Epithelial cell of prostate (primary cell): ENCODE results near the gene SLC7A8.

Experiments
- DNase-seq: peaks from one replicate; pipeline ENCODE4 v3.0.0-alpha.2; 2011; ENCODE audit warnings: low read depth, low spot score
- H3K27ac ChIP-seq: fragments of 450-650 bp; 2 replicates; pipeline ENCODE4 v1.5.1; 2017; ENCODE audit warnings: mild to moderate bottlenecking

The SLC7A8 gene

GRCh38 chr14:23137192-23137812 is 46.2 kb downstream of the SLC7A8 start:
- H3K27ac ChIP-seq, result peak overlapping the region; percentile 75
- DNase-seq, result peak; percentile 43

DNA sequence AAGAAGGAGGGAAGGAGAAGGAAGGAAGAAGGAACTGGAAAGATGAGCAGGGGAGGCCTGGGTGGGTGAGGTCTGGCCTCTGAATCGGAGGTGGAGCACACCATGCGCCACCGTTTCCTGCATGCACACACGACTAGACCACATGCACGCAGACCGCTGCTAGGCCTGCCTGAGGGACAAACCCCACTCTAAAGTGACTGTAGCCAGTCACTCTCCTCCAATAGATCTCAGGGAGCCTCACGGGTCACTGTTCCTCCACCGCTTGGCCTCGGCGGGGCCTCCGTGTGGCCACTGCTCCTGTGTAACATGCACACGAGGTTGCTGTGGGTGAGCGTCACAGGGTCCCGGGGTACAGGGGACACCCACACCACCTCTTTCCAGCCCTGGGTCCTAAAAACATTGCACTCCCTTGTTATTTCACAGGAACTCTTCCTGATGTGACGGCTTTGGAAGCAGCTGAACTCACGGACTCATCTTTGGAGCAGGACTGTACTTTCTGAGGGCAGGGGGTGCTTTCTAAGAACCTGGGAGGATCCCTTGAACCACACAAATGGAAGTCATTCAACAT is 46.8 kb downstream of the SLC7A8 start:
- no peak for DNase-seq
- peak overlapping the region; percentile 75 for H3K27ac ChIP-seq

- DNase-seq, result no peak
- H3K27ac ChIP-seq, result no peak overlapping the region
Observed at GRCh38 chr14:23132970-23133369, 50.5 kb downstream of the SLC7A8 start.

GRCh38 chr14:23131482-23131881 is 52.0 kb downstream of the SLC7A8 start:
- no peak overlapping the region for H3K27ac ChIP-seq
- DNase-seq, result no peak

DNA sequence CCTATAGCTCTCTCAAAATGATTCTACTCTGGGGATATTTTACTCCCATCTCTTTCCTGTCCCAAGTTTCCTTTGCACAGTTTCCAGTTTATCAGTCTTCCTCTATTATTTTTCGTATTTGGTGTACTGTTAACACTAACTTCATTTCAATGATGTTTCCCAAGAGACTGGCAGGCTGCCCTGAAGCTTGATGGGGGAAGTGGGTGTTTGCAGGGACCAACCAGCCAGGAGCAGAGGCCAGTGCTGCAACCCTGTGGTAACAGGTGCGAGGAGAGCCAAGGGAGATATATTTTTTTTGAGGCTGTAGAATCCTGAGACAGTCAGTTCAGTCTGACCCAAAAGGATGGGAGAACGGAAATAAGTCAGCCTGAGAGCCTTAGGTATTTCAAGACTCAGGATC is 52.6 kb downstream of the SLC7A8 start:
- H3K27ac ChIP-seq, result no peak overlapping the region
- DNase-seq, result no peak

DNA sequence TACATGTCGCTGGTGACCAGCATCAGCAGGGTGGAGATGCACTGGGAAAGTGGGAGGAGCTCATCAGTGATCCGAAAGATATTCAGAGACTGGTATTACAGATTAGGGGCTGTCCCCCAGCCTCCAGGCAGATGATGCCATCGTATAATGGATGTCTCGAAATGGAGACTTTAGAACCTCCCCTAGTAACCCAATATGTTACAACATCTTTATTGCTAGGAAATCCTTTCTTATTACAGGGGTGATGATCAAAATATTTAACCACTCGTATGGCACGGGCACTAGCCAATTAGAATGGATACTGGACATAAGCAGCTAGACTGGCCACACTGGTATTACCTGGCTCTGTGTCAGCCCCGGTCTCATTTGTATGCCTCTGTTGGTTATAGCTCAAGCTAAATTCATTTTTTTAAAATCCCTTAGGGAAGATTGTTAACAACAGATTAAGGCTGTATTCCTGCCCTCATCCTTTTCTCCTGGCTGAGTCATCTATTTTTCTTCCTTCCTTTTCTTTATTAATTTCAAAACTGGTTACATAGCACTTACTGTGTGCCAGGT is 53.6 kb downstream of the SLC7A8 start:
- peak; percentile 31 for DNase-seq
- H3K27ac ChIP-seq, result peak overlapping the region; percentile 37

DNA sequence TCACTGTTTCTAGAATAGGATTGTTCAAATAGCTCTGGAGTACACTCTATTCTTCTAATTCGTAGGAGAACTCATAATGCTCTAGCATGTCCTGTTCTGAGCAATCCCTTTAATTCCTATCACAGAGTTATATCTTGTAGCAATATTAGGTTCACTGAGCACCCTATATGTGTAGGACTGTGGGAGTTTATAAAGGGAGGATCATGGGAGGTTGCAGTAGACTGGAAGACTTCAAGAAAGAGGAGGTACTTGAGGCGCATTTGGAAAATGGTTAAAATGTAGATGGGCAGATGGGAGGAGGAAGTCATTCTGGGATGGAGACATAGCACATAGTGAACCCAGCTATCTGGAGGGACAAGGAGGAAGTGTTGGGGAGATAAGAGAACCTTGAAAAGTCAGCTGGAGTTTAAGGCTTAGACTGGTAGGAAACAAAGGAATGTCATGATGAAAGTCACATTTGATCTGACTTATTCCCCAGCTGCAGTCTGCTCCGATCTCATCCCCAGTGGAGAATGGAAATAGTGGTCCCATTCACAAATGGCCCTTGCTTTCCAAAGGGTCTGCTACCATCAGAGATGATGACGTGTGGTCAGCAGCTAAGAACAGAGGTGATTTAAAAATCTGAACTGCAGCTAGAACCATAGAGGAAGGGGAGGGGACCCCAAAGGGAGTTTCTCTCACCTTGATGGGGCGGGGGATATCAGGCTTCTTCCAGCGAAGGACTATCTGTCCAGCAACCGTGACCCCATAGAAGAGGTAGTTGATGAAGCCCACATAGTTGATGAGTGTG is 54.3 kb downstream of the SLC7A8 start:
- H3K27ac ChIP-seq, result peak overlapping the region; percentile 37
- DNase-seq, result no peak

GRCh38 chr14:23127861-23128260 is 55.6 kb downstream of the SLC7A8 start:
- no peak for DNase-seq
- H3K27ac ChIP-seq, result no peak overlapping the region

DNA sequence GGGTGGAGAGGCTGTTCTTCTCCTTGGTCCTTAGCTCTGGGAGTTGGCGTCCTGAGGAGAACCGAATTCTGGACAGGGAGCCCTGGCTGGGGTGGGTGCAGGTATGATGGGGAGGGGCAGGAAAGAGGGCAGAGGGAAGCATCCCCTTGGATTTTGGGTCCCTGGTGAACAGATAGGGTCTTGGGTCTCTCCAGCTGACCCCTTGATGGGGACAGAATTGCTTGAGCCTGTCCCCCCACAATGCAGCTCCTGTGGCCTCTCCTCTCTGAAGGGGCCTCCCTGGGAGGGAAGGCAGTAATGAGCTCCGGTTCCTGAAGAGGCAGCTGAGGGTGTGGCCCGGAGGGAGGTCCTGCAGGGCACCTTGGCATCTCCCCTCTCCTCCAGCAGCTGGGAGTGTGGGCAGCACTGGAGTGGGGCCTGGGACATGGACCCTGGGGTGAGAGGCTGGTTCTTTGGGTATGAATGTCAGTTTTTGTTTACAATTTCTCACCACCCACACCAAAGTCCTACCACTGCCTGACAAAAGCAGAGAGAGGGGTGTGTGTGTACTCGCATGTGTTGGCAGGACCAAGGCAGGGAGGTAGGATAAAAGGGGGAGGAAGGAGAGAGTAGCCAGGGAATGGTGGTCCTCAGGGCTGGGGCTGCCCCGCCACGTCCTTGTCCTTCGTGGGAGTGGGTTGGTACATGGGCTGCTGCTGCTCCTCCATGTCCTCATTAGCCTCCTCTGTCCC is 56.7 kb downstream of the SLC7A8 start:
- DNase-seq, result no peak
- H3K27ac ChIP-seq, result no peak overlapping the region

DNA sequence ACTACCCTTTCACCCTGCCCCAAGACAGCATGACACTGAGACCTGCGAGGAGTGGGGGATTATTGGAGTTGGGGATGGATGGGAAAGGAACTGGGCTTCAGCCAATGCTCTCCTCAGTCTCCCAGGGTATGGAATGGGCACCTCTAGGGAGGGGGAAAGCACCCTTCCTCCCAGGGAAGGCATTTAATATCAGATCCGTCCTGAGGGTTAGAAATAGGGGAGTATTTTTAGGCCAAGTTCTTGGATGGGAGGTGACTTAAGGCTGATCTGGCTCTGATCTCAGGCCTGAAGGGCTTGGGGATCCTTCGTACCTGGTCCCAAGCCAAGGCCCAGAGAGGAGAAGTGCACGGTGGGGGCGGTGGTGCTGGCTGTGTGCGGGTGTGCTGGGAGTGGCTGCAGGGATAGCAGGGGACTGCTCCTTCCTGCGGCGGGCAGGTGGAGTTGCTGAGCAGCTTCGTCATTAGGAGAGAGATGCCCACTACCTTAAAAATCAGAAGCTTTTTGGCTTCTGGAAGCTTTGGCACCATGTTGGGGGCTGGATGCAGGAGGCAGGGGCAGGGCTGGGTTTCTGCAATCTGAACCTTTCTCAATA is 57.4 kb downstream of the SLC7A8 start:
- DNase-seq, result no peak
- H3K27ac ChIP-seq, result no peak overlapping the region

DNA sequence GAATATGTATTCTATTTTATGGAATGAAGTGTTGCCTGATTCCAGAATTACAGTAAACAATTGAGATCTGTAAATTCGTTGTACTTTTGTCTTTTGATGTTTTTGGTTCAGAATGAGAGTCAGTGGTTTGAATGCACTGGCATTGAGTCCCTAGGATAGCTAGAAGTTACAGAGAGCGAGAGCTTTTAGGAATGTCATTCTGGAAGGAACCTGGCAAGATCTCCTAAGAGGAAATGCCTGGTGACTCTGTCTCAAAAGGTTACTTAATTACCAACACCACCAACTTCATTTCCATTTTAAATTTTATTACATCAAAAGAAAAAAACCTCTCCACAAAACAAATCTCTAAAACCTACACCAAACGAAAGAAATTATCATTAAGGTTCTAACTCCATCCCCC is 58.4 kb downstream of the SLC7A8 start:
- DNase-seq, result no peak
- no peak overlapping the region for H3K27ac ChIP-seq

DNA sequence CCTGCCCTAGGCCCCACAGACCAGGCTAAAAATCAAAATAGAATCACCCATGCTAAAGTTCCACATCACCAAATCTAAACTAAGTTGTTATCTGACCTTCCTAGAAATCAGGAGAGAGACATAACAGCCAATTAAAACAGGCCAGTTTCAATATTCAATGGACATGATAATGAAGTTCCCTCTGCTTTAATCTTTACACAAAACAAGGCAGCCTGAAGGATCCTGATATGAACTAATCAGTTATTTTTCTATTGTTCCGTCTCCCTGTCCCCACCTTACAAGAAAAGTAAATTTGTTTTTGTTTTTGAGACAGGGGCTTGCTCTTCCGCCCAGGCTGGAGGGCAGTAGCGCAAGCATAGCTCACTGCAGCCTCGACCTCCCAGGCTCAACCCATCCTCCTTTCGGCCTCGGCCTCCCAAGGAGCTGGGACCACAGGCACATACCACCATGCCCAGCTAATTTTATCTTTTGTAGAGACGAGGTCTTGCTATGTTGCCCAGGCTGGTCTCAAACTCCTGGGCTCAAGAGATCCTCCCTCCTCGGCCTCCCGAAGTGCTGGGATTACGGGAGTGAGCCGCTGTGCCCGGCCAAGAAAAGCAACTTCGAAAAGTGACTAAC is 59.0 kb downstream of the SLC7A8 start:
- no peak overlapping the region for H3K27ac ChIP-seq
- DNase-seq, result no peak

DNA sequence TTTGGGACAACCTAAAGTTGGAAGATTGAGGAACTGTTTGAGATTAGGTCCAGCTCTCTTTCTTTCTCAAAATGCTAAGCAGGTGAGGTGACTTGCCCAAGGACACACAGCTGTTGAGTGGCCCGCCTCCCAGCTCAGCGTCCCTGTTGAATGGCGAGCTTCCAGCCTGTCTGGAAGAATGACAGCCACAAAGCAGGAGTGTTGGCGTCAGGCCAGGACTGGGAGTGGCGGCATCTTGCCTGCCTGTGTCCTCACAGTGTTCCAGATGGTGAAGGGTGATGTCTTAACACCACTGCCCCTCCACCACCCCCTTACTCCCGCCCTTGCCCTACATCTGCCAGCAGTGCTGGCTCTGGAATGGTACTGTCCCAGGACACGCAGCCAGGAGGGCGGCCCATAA is 60.0 kb downstream of the SLC7A8 start:
- no peak overlapping the region for H3K27ac ChIP-seq
- DNase-seq, result no peak

DNA sequence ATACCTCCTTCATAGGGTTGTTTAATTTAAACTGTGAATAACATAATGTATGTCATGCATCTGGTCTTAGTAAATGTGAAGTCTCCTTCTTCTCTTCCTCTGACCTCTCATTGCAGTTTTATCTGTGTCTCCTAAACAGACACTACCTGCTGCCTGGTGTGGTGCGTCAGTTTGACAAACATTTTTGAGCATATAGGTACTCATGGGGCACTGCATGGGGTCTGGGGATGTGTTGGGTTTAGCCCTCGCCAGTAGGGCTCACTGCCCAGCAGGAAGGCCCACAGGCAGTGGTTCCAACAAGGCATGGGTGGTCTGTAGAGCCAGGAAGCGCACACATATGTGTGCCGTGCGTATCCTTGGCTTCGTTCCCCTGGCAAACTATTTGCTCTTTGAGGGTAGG is 61.4 kb downstream of the SLC7A8 start:
- DNase-seq, result no peak
- H3K27ac ChIP-seq, result no peak overlapping the region

GRCh38 chr14:23121361-23121771 is 62.1 kb downstream of the SLC7A8 start:
- H3K27ac ChIP-seq, result no peak overlapping the region

DNA sequence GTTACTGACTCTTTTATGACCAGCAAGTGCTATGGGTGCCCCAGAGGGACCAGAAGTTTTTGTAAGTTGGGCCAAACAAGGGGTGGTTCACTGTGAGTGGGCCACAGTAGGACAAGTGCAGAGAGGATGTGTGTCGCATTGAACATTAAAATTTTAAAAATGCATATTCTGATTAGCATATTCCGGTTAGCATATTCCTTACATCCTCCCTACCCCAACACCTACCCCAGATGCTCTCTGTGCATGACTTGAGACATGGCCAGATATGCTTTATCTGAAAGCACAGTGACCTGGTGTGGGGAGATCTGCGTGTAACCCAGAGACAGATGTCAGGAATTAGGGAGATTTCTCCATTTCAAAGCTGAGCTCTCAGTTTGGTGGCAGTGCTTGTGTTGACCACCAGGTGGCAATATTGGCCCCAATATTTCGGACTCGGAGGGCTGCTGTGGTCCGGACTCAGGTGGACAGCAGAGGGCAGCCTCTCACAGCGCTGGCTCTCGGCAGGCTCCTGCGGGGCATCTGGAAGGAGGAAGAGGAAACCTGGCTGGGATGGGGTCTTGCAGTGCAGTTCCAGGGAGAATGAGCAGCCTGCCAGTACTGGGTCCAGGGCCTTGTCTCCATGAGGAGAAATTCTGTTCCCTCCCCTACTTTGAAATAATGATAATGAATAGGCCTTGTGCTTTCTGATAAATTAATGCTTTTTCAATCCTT is 62.8 kb downstream of the SLC7A8 start:
- peak; percentile 20 for DNase-seq
- H3K27ac ChIP-seq, result no peak overlapping the region

More at GRCh38 chr14:23121361-23121771, 62.1 kb downstream of the SLC7A8 start:
- DNase-seq, result no peak

DNA sequence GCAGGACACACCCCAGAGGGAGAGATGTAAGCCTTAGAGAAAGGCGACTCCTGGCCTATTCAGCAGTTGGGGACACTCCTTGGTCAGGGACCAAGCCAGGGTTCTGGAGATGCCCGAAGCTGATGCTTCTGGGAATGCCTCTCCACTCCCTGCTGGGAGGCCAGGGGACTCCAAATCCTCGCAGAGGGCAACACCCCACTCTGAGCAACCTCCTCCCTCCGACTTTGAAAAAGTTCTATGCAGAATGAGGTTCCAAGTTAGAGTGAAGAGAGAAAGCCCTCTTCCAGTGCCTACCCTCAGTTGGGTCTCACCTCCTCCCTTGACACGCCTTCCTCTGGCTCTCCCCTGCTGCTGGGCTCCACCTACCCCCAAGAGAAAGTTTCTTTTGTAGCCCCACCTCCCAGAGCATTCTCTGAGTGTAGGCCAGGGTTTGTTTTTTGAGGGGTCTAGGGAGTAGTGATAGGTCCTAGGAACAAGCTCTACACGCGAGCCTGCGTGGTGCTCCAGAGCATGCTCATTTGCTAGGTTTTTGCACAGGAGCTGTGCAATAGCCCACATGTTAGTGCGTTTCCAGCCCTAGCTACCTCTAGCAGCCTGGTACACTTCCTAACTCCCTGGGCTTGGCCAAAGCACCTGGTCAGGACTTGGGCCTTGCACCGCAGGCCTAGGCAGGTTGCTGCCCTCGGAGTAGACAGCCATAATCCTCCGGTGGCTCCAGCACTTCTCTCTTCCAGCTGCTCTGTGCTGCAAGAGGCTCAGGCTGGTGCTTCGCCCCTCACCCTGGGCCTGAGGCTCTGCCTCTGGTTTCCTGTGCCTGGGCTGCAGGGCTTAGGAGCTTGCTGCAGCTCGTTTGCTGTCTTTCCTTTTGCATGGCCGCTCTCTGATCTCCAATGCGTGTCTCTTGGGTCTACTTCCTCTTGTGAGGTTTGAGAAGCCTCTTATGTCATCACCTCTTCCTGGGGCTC is 63.8 kb downstream of the SLC7A8 start:
- H3K27ac ChIP-seq, result no peak overlapping the region
- no peak for DNase-seq
